PC-9 (cell line): Measurements from ENCODE around the gene DOCK4. TPM values are rescaled to one million over a fixed set of nuclear protein-coding genes. Genes with fewer than 3 reads are reported as not detected.

Source experiments
- BruUV-seq: library from RNA; stranded (reverse); fragments of 400-500 nt; replicated peaks from 2 replicates; lab custom pipeline; 2021; lab: Mats Ljungman, UMichigan
- CTCF ChIA-PET: fragments of 300-600 bp; sonication (Branson Sonifier 250); formaldehyde crosslinking; loops from one replicate; lab custom pipeline; 2022; ENCODE audit warnings: antibody characterized with exemption; lab: Charles Lee
- POLR2A ChIA-PET: fragments of 300-600 bp; sonication (Branson Sonifier 250); formaldehyde crosslinking; loops from one replicate; lab custom pipeline; 2022; ENCODE audit warnings: antibody characterized with exemption; ENCODE audit not compliant: unreplicated experiment; lab: Charles Lee
- DNase-seq, 2 experiments: peaks; one replicate each; pipeline versions ENCODE4 v3.0.0 to v3.0.0-alpha.2; 2015 to 2022; ENCODE audit warnings: mixed read lengths in 1 of 2
- H2AFZ ChIP-seq: fragments of 200-600 bp; sonication (generic); 2 replicates; pipeline ENCODE4 v1.8.1; 2017; ENCODE audit warnings: antibody characterized with exemption
- H3F3A ChIP-seq: fragments of 200-600 bp; sonication (generic); 2 replicates; pipeline ENCODE4 v1.8.1; 2017; ENCODE audit warnings: antibody characterized with exemption, mild to moderate bottlenecking, low read depth; ENCODE audit not compliant: insufficient read depth
- H3K27ac ChIP-seq: fragments of 200-600 bp; sonication (generic); 2 replicates; pipeline ENCODE4 v1.6.1; 2016; ENCODE audit warnings: mixed run types
- H3K27me3 ChIP-seq: fragments of 200-600 bp; sonication (generic); 2 replicates; pipeline ENCODE4 v1.6.1; 2016; ENCODE audit warnings: low read depth, mixed run types; ENCODE audit not compliant: insufficient read depth
- H3K36me3 ChIP-seq: fragments of 200-600 bp; sonication (generic); 2 replicates; pipeline ENCODE4 v1.6.1; 2016; ENCODE audit warnings: low read depth, mixed run types
- H3K4me1 ChIP-seq: fragments of 200-600 bp; sonication (generic); replicated peaks from 2 replicates; pipeline ENCODE4 v1.6.1; 2016; ENCODE audit warnings: mixed run types; ENCODE audit not compliant: insufficient read depth
- H3K4me2 ChIP-seq: fragments of 200-600 bp; sonication (generic); 2 replicates; pipeline ENCODE4 v1.6.1; 2017; ENCODE audit warnings: mixed run types
- H3K4me3 ChIP-seq: fragments of 200-600 bp; sonication (generic); 2 replicates; pipeline ENCODE4 v1.6.1; 2016; ENCODE audit warnings: mixed run types
- H3K79me2 ChIP-seq: fragments of 200-600 bp; sonication (generic); 2 replicates; pipeline ENCODE4 v1.6.1; 2017; ENCODE audit warnings: low read depth, mixed run types
- H3K9me2 ChIP-seq: fragments of 200-600 bp; sonication (generic); 2 replicates; pipeline ENCODE4 v1.8.1; 2017; ENCODE audit warnings: mild to moderate bottlenecking; ENCODE audit not compliant: insufficient read depth
- H3K9me3 ChIP-seq: fragments of 200-600 bp; sonication (generic); 2 replicates; pipeline ENCODE4 v1.8.1; 2016; ENCODE audit warnings: low read depth; ENCODE audit not compliant: insufficient read depth
- H4K20me1 ChIP-seq: fragments of 200-600 bp; sonication (generic); 2 replicates; pipeline ENCODE4 v1.8.1; 2017; ENCODE audit not compliant: insufficient read depth
- CTCF ChIP-seq: fragments of 200-600 bp; sonication (generic); conservative IDR thresholded peaks from 2 replicates; pipeline ENCODE4 v1.6.1; 2017; ENCODE audit warnings: mixed run types, antibody characterized with exemption, mild to moderate bottlenecking, moderate library complexity
- EZH2 ChIP-seq: fragments of 200-600 bp; sonication (generic); IDR thresholded peaks from 2 replicates; pipeline ENCODE4 v1.8.0; 2017; ENCODE audit warnings: antibody characterized with exemption, low read depth
- intact Hi-C: fragments of 100-400 bp; cut with micrococcal nuclease; formaldehyde crosslinking; loops from one replicate; pipeline ENCODE4 v1.10.0; 2022; ENCODE audit not compliant: unreplicated experiment
- total RNA-seq: library from RNA; stranded (reverse); gene quantifications from 2 replicates; pipeline ENCODE4 v1.2.3, GENCODE V29; 2021

DOCK4 gene
- total RNA-seq, 1 experiment from 2014 or later: 0.98 TPM

GRCh38 chr7:111871283-111871682, 334.9 kb downstream of the DOCK4 start:
- H3K9me2 ChIP-seq: no peaks in the 10 kb centered on the region
- no peak overlapping the region for H3K27ac ChIP-seq
- intact Hi-C loops: no loop called here
- ChIA-PET POLR2A (no interaction called here), CTCF (no interaction called here)
- no peaks in the 10 kb centered on the region for H3K79me2 ChIP-seq
- no peak for DNase-seq
- H3K36me3 ChIP-seq: no peaks in the 10 kb centered on the region
- H3K4me3 ChIP-seq: no peak overlapping the region
- H2AFZ ChIP-seq: no peak overlapping the region
- no TSS peak for BruUV-seq
- H3K9me3 ChIP-seq: no peaks in the 10 kb centered on the region
- no peaks in the 10 kb centered on the region for H3K4me1 ChIP-seq
- H4K20me1 ChIP-seq: no peaks in the 10 kb centered on the region
- TF ChIP-seq EZH2: no peak
- no peak for TF ChIP-seq CTCF
- no peak overlapping the region for H3K4me2 ChIP-seq
- no peaks in the 10 kb centered on the region for H3K27me3 ChIP-seq
- H3F3A ChIP-seq: no peaks in the 10 kb centered on the region

GRCh38 chr7:111869280-111869679, 336.9 kb downstream of the DOCK4 start:
- H3K27ac ChIP-seq: no peak overlapping the region
- no peaks in the 10 kb centered on the region for H3K27me3 ChIP-seq
- no peak for TF ChIP-seq CTCF
- no peak for DNase-seq
- no peaks in the 10 kb centered on the region for H4K20me1 ChIP-seq
- POLR2A ChIA-PET: no interaction called here
- no peaks in the 10 kb centered on the region for H3K79me2 ChIP-seq
- no TSS peak for BruUV-seq
- no peaks in the 10 kb centered on the region for H3K9me3 ChIP-seq
- no peak overlapping the region for H2AFZ ChIP-seq
- H3F3A ChIP-seq: no peaks in the 10 kb centered on the region
- no peak overlapping the region for H3K4me2 ChIP-seq
- CTCF ChIA-PET: no interaction called here
- H3K9me2 ChIP-seq: no peaks in the 10 kb centered on the region
- no peaks in the 10 kb centered on the region for H3K4me1 ChIP-seq
- intact Hi-C loops: loop anchor here (10.0 kb wide), 1 partner anchor 336 kb away; the partner anchor contains the start of genes DOCK4 and ZNF277
- H3K36me3 ChIP-seq: no peaks in the 10 kb centered on the region
- no peak overlapping the region for H3K4me3 ChIP-seq

- DNase-seq: no peak
- Histone ChIP-seq H3K4me1 (no peaks in the 10 kb centered on the region), H3K9me2 (no peaks in the 10 kb centered on the region), H3F3A (no peaks in the 10 kb centered on the region), H2AFZ (no peak overlapping the region), H4K20me1 (no peaks in the 10 kb centered on the region), H3K79me2 (no peaks in the 10 kb centered on the region), H3K27ac (no peak overlapping the region), H3K36me3 (no peaks in the 10 kb centered on the region), H3K9me3 (no peaks in the 10 kb centered on the region), H3K27me3 (no peaks in the 10 kb centered on the region), H3K4me3 (no peak overlapping the region), H3K4me2 (no peak overlapping the region)
- POLR2A ChIA-PET: no interaction called here
- no peak for TF ChIP-seq CTCF
- TF ChIP-seq EZH2: no peak
- CTCF ChIA-PET: no interaction called here
- intact Hi-C loops: loop anchor here (10.0 kb wide), 1 partner anchor 337 kb away; the partner anchor contains the start of genes DOCK4 and ZNF277
- BruUV-seq: no TSS peak
Observed at GRCh38 chr7:111867348-111867931, 338.8 kb downstream of the DOCK4 start.
